SIG-M5 treated with dmso at 0.1 percent for 504 hours (cell line): Measurements from ENCODE around the gene VWA8.

ENCODE experiments used
- DNase-seq: peaks from one replicate; lab custom pipeline; 2025; ENCODE audit not compliant: unreplicated experiment; lab: John Stamatoyannopoulos, UW

The VWA8 gene

GRCh38 chr13:41696163-41697003 lies 264.5 kb downstream of the VWA8 start:
- DNase-seq, result peak; percentile 30

GRCh38 chr13:41694545-41695301 lies 266.2 kb downstream of the VWA8 start:
- DNase-seq, result peak; percentile 85

- no peak for DNase-seq
These were observed 267.5 kb downstream of the VWA8 start for GRCh38 chr13:41693434-41693833.

GRCh38 chr13:41691274-41691673 lies 269.6 kb downstream of the VWA8 start:
- DNase-seq, result no peak

- no peak for DNase-seq
These were observed 278.1 kb downstream of the VWA8 start for GRCh38 chr13:41682766-41683165.

- no peak for DNase-seq
These were observed 278.9 kb downstream of the VWA8 start for GRCh38 chr13:41682001-41682400.

- no peak for DNase-seq
These were observed 279.3 kb downstream of the VWA8 start for GRCh38 chr13:41681587-41681986.

GRCh38 chr13:41680900-41681299 lies 280.0 kb downstream of the VWA8 start:
- DNase-seq, result no peak

- DNase-seq, result no peak
These were observed 282.1 kb downstream of the VWA8 start for GRCh38 chr13:41678848-41679247.

GRCh38 chr13:41678249-41678648 lies 282.7 kb downstream of the VWA8 start:
- no peak for DNase-seq

GRCh38 chr13:41675306-41675705 lies 285.6 kb downstream of the VWA8 start:
- DNase-seq, result no peak

GRCh38 chr13:41674246-41674645 lies 286.7 kb downstream of the VWA8 start:
- DNase-seq, result peak; percentile 36

GRCh38 chr13:41673640-41674039 lies 287.3 kb downstream of the VWA8 start:
- no peak for DNase-seq

- DNase-seq, result no peak
These were observed 290.0 kb downstream of the VWA8 start for GRCh38 chr13:41670873-41671443.

- DNase-seq, result peak; percentile 92
These were observed 292.7 kb downstream of the VWA8 start for GRCh38 chr13:41668130-41668757.

- no peak for DNase-seq
These were observed 294.3 kb downstream of the VWA8 start for GRCh38 chr13:41666644-41667043.

GRCh38 chr13:41660411-41660810 lies 300.5 kb downstream of the VWA8 start:
- no peak for DNase-seq

- no peak for DNase-seq
These were observed 302.8 kb downstream of the VWA8 start for GRCh38 chr13:41658057-41658661.

- no peak for DNase-seq
These were observed 304.9 kb downstream of the VWA8 start for GRCh38 chr13:41655997-41656396.

GRCh38 chr13:41654796-41655195 lies 306.1 kb downstream of the VWA8 start:
- peak; percentile 68 for DNase-seq

- peak; percentile 30 for DNase-seq
These were observed 308.1 kb downstream of the VWA8 start for GRCh38 chr13:41652735-41653361.
